ENCODE results near the gene SYNRG.
A peak's percentile ranks its signal among the peaks of the same experiment; 100 is the strongest.

The SYNRG gene

GRCh38 chr17:37609170-37610040 is at the start of gene SYNRG:
Gene SYNRG (minus strand): TSS chr17:37609418. CDS start chr17:37609355, 63 bp downstream.
- TF ChIP-seq CEBPB (IDR thresholded peaks at IDR 0.05) (no peak), TCF12 (IDR thresholded peaks at IDR 0.05; ENCODE audit: low read depth) (peak; percentile 70; the same call in 1 of the 2 replicates), TAF1 (IDR thresholded peaks at IDR 0.05; ENCODE audit: low read depth) (peak; percentile 90), EP300 (IDR thresholded peaks at IDR 0.05; ENCODE audit: borderline replicate concordance) (peak; percentile 52; the same call in 1 of the 2 replicates), MAX (IDR thresholded peaks at IDR 0.05) (peak; percentile 60), FOXM1 (IDR thresholded peaks at IDR 0.05; ENCODE audit: borderline replicate concordance, low read depth) (no peak; the same call in 1 of the 2 replicates), NFIC (IDR thresholded peaks at IDR 0.05) (peak; percentile 60; the same call in 1 of the 2 replicates), EGR1 (IDR thresholded peaks at IDR 0.05) (no peak), ZBTB7A (IDR thresholded peaks at IDR 0.05; ENCODE audit: low read depth) (no peak; the same call in 1 of the 2 replicates), YY1 (IDR thresholded peaks at IDR 0.05; ENCODE audit: low read depth) (peak; percentile 94), USF1 (IDR thresholded peaks at IDR 0.05) (peak; percentile 100), CREB1 (IDR thresholded peaks at IDR 0.05; ENCODE audit: low read depth) (no peak), TEAD4 (IDR thresholded peaks at IDR 0.05) (0 out of 2 replicates have a peak, but pooled peaks have one; percentile 36), RAD21 (IDR thresholded peaks at IDR 0.05; ENCODE audit: low read depth) (no peak)

- TF ChIP-seq TEAD4 (IDR thresholded peaks at IDR 0.05): no peak
- no peak for TF ChIP-seq CEBPB (IDR thresholded peaks at IDR 0.05)
- no peak for TF ChIP-seq FOXM1 (IDR thresholded peaks at IDR 0.05; ENCODE audit: borderline replicate concordance, low read depth)
- no peak for TF ChIP-seq TAF1 (IDR thresholded peaks at IDR 0.05; ENCODE audit: low read depth)
- no peak for TF ChIP-seq ZBTB7A (IDR thresholded peaks at IDR 0.05; ENCODE audit: low read depth)
- no peak for TF ChIP-seq MAX (IDR thresholded peaks at IDR 0.05)
- TF ChIP-seq REST (IDR thresholded peaks at IDR 0.05; ENCODE audit: low read depth): no peak
- no peak for TF ChIP-seq EGR1 (IDR thresholded peaks at IDR 0.05)
Observed at GRCh38 chr17:37657202-37657601, 48.0 kb upstream of the SYNRG start.

- TF ChIP-seq USF1 (IDR thresholded peaks at IDR 0.05) (no peak), REST (IDR thresholded peaks at IDR 0.05; ENCODE audit: low read depth) (no peak), NFIC (IDR thresholded peaks at IDR 0.05) (no peak), CREB1 (IDR thresholded peaks at IDR 0.05; ENCODE audit: low read depth) (no peak), ZBTB7A (IDR thresholded peaks at IDR 0.05; ENCODE audit: low read depth) (no peak), EP300 (IDR thresholded peaks at IDR 0.05; ENCODE audit: borderline replicate concordance) (no peak), CEBPB (IDR thresholded peaks at IDR 0.05) (no peak), TCF12 (IDR thresholded peaks at IDR 0.05; ENCODE audit: low read depth) (no peak), TAF1 (IDR thresholded peaks at IDR 0.05; ENCODE audit: low read depth) (no peak), FOXM1 (IDR thresholded peaks at IDR 0.05; ENCODE audit: borderline replicate concordance, low read depth) (no peak), RAD21 (IDR thresholded peaks at IDR 0.05; ENCODE audit: low read depth) (no peak), EGR1 (IDR thresholded peaks at IDR 0.05) (no peak), MAX (IDR thresholded peaks at IDR 0.05) (no peak), TEAD4 (IDR thresholded peaks at IDR 0.05) (no peak), YY1 (IDR thresholded peaks at IDR 0.05; ENCODE audit: low read depth) (no peak)
Observed at GRCh38 chr17:37651849-37652248, 42.6 kb upstream of the SYNRG start.

GRCh38 chr17:37650419-37651003 is 41.3 kb upstream of the SYNRG start:
- TF ChIP-seq FOXM1 (IDR thresholded peaks at IDR 0.05; ENCODE audit: borderline replicate concordance, low read depth): no peak
- peak; percentile 75 for TF ChIP-seq RAD21 (IDR thresholded peaks at IDR 0.05; ENCODE audit: low read depth)
- no peak for TF ChIP-seq YY1 (IDR thresholded peaks at IDR 0.05; ENCODE audit: low read depth)

GRCh38 chr17:37648555-37648954 is 39.3 kb upstream of the SYNRG start:
- no peak for TF ChIP-seq RAD21 (IDR thresholded peaks at IDR 0.05; ENCODE audit: low read depth)
- no peak for TF ChIP-seq EGR1 (IDR thresholded peaks at IDR 0.05)
- no peak for TF ChIP-seq ZBTB7A (IDR thresholded peaks at IDR 0.05; ENCODE audit: low read depth)
- TF ChIP-seq USF1 (IDR thresholded peaks at IDR 0.05): no peak
- no peak for TF ChIP-seq TCF12 (IDR thresholded peaks at IDR 0.05; ENCODE audit: low read depth)
- TF ChIP-seq REST (IDR thresholded peaks at IDR 0.05; ENCODE audit: low read depth): no peak
- no peak for TF ChIP-seq NFIC (IDR thresholded peaks at IDR 0.05)
- TF ChIP-seq TAF1 (IDR thresholded peaks at IDR 0.05; ENCODE audit: low read depth): no peak
- TF ChIP-seq FOXM1 (IDR thresholded peaks at IDR 0.05; ENCODE audit: borderline replicate concordance, low read depth): no peak
- TF ChIP-seq CREB1 (IDR thresholded peaks at IDR 0.05; ENCODE audit: low read depth): no peak
- no peak for TF ChIP-seq YY1 (IDR thresholded peaks at IDR 0.05; ENCODE audit: low read depth)
- no peak for TF ChIP-seq EP300 (IDR thresholded peaks at IDR 0.05; ENCODE audit: borderline replicate concordance)
- TF ChIP-seq CEBPB (IDR thresholded peaks at IDR 0.05): no peak
- TF ChIP-seq TEAD4 (IDR thresholded peaks at IDR 0.05): no peak
- TF ChIP-seq MAX (IDR thresholded peaks at IDR 0.05): no peak
